ENCODE data around the gene KDM7A. TPM values are rescaled to one million over a fixed set of nuclear protein-coding genes. Genes with fewer than 3 reads are reported as not detected.
"Not testable (repeated sequence)": the region's sequence is repeated elsewhere in the genome, so short reads cannot be mapped to it uniquely, and the experiment has no call there.

The KDM7A gene
- total RNA-seq, 1 experiment from 2014 or later: 12.2 TPM

GRCh38 chr7:140205600-140205999 lies 28.8 kb upstream of the KDM7A start (continued):
- TF ChIP-seq ERG (CRISPR knock-in tag; IDR thresholded peaks at IDR 0.05) (no peak), KAT7 (CRISPR knock-in tag; IDR thresholded peaks at IDR 0.05; ENCODE audit: borderline replicate concordance) (no peak), NR3C1 (CRISPR knock-in tag; conservative IDR thresholded peaks at IDR 0.05; ENCODE audit: low read depth) (no peak), E2F5 (CRISPR knock-in tag; IDR thresholded peaks at IDR 0.05) (no peak), TCF7 (CRISPR knock-in tag; IDR thresholded peaks at IDR 0.05; ENCODE audit: low read depth) (no peak), ZNF232 (CRISPR knock-in tag; IDR thresholded peaks at IDR 0.05) (no peak)

- TF ChIP-seq E2F4 (CRISPR knock-in tag; IDR thresholded peaks at IDR 0.05; ENCODE audit: borderline replicate concordance, low read depth): no peak
- no peak for TF ChIP-seq ATF2 (CRISPR knock-in tag; IDR thresholded peaks at IDR 0.05; ENCODE audit: borderline replicate concordance, low read depth)
- TF ChIP-seq ATF3 (CRISPR knock-in tag; conservative IDR thresholded peaks at IDR 0.05): no peak
- TF ChIP-seq TP53 (CRISPR knock-in tag; IDR thresholded peaks at IDR 0.05): no peak
- TF ChIP-seq RORB (CRISPR knock-in tag; IDR thresholded peaks at IDR 0.05): no peak
- TF ChIP-seq ZNF396 (CRISPR knock-in tag; IDR thresholded peaks at IDR 0.05; ENCODE audit: borderline replicate concordance): no peak
- TF ChIP-seq ATF6 (CRISPR knock-in tag; IDR thresholded peaks at IDR 0.05): no peak
- TF ChIP-seq CREB1 (CRISPR knock-in tag; IDR thresholded peaks at IDR 0.05): no peak
- no peak for TF ChIP-seq ZNF671 (CRISPR knock-in tag; IDR thresholded peaks at IDR 0.05)
- no peak for TF ChIP-seq TEAD1 (CRISPR knock-in tag; IDR thresholded peaks at IDR 0.05)
- TF ChIP-seq FOXK1 (CRISPR knock-in tag; IDR thresholded peaks at IDR 0.05): no peak
- TF ChIP-seq E2F5 (CRISPR knock-in tag; IDR thresholded peaks at IDR 0.05): no peak
- no peak for TF ChIP-seq ETV6 (CRISPR knock-in tag; IDR thresholded peaks at IDR 0.05)
- no peak for TF ChIP-seq ZNF423 (CRISPR knock-in tag; IDR thresholded peaks at IDR 0.05)
- no peak for ATAC-seq
- POLR2A ChIA-PET: no interaction called here
Measured at GRCh38 chr7:140203556-140203955, 26.8 kb upstream of the KDM7A start.

GRCh38 chr7:140202942-140203341 lies 26.2 kb upstream of the KDM7A start:
- POLR2A ChIA-PET; H3K27ac Mint-ChIP-seq; ATAC-seq; CTCF ChIA-PET; H3K27me3 Mint-ChIP-seq (ENCODE audit: low read depth); DNase-seq (ENCODE audit: low spot score); H3K4me3 Mint-ChIP-seq: not testable (repeated sequence)
- peaks cover 25% of the 10 kb centered on the region for H3K9me3 Mint-ChIP-seq
- H3K36me3 Mint-ChIP-seq: peaks cover 13% of the 10 kb centered on the region
- H3K4me1 Mint-ChIP-seq: peaks cover 22% of the 10 kb centered on the region

More at GRCh38 chr7:140203556-140203955, 26.8 kb upstream of the KDM7A start:
- Mint-ChIP-seq H3K4me1 (peaks cover 22% of the 10 kb centered on the region), H3K27ac (no peak overlapping the region), H3K4me3 (no peak overlapping the region), H3K9me3 (peaks cover 25% of the 10 kb centered on the region), H3K27me3 (ENCODE audit: low read depth) (peaks cover 4% of the 10 kb centered on the region; the same call in 1 of the 2 replicates), H3K36me3 (peaks cover 13% of the 10 kb centered on the region)
- CTCF ChIA-PET: interaction anchor here (0.6 kb wide), 1 partner anchor 202 kb away, joined by 4 read pairs; no protein-coding TSS in a partner anchor
- DNase-seq (ENCODE audit: low spot score): no peak
